GM18951 (cell line): Measurements from ENCODE around the gene FAM53B.

Source experiments
- POLR2A ChIP-seq: IDR thresholded peaks from 4 replicates; pipeline ENCODE4 v1.6.1; 2011; ENCODE audit warnings: mild to moderate bottlenecking; ENCODE audit not compliant: insufficient read length, insufficient read depth; ENCODE audit errors: extremely low read depth
- in situ Hi-C: fragments of 300-500 bp; cut with MboI; formaldehyde crosslinking; loops from one replicate; pipeline ENCODE4 v1.12.0; 2022; ENCODE audit warnings: low sequenced_read_pairs, mixed read lengths, inconsistent platforms; ENCODE audit not compliant: unreplicated experiment

FAM53B gene

DNA sequence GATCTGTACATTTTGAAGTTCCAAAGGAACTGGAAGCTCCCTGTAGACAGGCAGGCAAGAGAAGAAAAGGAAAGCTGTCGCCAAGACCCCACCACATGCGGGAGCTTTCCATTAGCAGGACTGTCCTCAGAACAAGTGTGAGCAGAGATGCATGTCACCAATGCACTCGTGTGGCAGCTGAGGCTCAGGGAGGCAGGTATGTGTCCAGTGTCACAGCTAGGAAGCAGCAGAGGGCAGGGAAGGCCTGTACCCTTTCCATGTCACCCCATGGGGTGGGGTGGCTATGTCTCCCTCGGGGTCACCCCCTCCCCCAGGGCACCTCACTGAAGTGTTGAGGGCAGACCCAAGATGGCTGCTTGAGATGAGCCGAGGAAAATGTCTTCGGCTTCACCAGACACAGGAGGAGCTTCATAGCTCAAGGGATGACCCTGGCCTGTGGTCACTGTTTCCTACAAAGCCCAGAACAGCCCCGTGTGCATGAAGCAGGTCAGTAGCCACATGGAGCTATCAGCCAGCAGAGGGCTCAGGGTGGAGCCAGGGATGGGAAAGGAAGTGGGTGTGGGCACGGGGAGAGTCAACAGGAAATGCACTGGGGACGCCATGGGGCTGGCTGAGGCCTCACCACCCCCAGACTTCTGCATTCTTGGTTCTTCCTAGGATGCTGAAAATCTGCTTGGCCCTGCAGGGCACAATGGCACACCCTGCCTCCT lies 96.6 kb downstream of the FAM53B start:
- in situ Hi-C loops = no loop called here
- TF ChIP-seq POLR2A = no peak

DNA sequence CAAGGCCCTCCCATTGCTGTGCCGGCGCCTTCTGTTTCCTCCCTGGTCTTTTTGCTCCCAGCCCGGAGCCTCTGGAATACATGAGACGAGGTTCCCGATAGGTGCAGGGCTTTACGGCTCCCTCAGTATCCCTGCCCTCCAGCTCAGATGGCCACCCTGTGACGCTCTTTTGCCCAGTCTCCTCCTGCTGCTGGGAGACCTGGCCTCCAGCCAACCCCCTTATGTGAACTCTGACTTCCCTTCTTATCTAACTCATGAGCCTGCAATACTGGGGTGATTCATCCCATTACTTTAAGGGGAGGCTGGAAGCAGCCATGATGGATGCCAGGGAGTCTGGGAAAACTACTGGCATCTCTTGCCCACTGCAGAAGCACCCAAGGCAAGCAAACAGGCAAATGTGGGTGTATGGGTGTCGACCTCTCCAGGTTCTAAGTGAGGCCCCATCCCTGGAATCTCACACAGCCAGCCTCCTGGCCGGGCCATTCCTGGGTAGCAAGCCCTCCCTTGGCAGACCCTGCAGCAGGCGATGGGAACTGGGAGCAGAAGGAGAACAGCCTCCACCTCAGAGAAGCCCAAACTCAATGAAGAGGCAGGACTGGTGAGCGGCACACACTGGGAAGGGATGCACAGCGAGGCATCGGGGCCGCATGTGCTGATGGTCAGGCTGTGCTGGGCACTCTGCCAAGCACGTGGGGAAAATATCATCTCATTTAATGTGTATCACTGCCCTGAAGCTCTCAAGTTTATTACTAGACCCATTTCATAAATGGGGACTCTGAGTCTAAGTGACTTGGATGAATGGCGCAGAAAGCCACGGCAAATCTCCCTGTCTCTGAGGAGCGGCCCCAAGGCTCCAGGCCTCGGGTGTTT lies 97.5 kb downstream of the FAM53B start:
- no peak for TF ChIP-seq POLR2A
- in situ Hi-C loops = no loop called here

DNA sequence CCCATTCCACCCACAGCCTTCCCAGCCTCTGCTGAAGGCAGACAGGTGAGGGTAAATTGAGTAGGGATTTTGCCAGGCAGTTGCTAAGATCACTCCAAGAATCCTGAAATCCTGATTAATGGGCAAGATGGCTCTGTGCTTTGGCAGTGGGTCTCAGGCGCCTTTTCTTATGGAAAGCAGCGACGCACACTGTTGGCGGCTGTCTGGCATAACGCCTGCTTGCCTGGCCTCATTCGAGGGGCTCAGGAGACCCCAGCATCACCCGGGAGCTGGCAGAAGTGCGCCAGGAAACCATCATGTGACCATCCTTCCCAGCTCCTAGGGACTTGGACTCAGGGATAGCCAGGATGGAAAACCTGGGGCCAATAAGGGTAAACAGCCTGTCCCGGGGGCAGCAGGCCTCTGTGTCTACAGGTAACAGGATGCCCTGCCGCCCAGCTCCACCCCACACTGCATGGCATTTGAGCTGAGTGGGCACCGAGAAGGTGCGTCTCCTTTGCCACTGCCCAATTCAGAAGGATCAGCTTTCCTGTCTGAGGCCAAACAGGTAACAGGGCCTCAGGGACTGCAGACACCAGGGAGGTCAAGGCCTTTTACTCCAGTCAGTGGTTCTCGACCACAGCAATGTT lies 98.6 kb downstream of the FAM53B start:
- TF ChIP-seq POLR2A = no peak
- in situ Hi-C loops = no loop called here

DNA sequence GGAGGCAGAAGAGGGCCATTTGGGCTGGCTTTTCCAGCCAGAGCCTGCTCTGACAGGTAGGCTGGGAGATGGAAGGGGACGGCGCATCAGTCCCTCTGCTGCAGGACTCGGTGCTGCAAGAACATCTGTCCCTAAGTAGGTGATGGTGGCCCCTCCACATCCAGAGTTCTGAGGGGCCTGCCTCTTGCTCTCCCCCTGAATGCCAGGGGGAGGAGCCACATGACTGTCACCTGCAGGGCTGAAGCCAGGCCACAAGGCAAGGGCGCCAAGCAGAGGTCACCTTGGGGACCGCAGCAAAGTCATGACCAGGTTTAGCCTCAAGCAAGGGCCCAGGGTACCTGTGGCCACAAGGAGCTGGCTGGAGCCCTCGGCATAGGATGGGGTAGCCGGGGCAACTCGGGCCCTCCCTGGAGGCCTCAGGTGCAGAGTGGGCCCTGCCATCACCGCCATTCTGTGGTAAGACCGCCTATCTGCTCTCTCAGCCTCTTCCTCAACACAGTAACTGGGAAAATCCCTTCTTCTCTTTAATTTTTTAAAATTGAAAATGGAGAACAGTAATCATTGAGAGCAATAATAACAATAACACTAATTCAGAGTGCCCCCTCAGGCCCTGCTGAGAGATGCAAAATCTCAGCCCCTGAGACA lies 99.3 kb downstream of the FAM53B start:
- in situ Hi-C loops = no loop called here
- no peak for TF ChIP-seq POLR2A

DNA sequence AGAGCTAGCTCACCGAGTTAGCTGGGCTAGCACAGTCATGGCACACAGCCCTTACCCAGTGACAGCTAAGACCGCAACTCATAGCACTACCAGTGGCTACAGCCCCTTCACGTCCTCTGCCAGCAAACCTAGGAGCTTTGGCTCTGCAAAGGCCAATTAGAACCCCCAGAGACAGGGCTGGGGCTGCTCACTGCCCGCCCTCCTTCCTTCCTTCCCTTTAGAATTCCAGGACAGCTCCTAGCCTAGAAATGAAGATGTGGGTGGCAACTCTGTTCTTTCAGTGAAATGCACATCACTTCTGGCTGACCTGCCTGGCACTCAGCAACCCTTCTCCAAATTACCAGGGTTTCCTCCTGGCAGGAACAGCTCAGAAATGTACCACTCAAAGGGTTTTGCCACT lies 99.9 kb downstream of the FAM53B start:
- in situ Hi-C loops = no loop called here
- TF ChIP-seq POLR2A = no peak

DNA sequence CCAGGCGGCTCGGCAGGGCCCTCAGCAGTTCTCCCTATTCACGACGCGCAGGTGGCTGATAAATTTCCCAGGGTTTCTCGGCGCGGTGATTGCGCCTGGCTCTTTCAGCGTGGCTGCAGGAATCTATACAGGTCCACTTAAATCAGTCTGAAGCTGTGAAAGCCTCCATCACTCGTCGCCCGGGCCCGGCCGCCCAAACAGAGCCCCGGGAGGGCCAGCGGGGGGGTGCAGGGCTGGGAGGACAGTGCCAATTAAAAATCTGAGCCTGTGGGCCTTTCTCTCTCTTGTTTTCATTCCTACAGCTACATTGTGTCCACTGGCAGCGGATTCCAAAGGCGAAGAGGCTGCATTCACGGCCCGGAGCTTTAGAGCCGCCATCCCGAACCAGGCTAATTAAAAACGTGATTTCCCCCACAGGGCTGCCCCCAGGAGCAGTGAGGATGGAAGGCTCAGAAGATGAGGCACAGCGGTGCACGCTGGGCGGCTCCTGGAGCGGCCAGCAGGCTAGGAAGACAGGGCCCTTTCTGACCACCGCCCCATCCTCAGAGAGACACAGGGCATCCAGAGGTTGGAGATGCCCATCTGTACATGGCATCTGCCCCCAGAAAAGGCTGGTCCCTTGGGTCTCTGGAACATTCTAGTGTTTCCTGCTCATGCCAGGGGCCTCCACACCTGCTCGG lies 100.7 kb downstream of the FAM53B start:
- in situ Hi-C loops = no loop called here
- no peak for TF ChIP-seq POLR2A

DNA sequence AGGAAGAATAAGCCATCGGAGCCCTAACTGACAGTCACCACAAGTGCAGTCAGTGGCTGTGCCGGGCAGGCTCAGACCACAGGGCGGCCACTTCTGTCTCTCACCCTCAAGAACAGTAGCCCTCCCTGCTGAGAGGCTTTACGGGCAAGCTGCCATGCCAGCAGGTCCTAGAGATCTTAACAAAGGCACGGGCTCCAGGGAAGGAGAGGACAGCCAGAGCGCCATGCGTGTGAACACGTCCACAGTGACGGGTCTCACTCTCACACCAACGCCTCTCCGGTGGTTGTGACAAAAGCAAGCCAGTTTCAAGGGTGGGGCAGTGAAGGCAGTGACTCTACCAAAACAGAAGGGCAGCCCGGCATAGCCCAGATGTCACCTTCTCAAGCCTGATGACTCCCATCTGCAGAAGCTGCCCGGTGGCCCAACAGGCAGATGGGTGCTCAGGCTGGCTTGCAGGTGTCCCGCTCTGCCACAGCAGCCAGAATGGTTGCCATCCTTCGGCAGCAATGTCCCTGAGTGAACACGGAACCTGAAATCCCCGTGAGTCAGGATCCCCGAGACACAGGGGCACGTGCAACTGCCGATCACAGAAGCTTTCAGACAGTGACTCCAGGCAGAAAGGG lies 102.0 kb downstream of the FAM53B start:
- TF ChIP-seq POLR2A = no peak
- in situ Hi-C loops = no loop called here

DNA sequence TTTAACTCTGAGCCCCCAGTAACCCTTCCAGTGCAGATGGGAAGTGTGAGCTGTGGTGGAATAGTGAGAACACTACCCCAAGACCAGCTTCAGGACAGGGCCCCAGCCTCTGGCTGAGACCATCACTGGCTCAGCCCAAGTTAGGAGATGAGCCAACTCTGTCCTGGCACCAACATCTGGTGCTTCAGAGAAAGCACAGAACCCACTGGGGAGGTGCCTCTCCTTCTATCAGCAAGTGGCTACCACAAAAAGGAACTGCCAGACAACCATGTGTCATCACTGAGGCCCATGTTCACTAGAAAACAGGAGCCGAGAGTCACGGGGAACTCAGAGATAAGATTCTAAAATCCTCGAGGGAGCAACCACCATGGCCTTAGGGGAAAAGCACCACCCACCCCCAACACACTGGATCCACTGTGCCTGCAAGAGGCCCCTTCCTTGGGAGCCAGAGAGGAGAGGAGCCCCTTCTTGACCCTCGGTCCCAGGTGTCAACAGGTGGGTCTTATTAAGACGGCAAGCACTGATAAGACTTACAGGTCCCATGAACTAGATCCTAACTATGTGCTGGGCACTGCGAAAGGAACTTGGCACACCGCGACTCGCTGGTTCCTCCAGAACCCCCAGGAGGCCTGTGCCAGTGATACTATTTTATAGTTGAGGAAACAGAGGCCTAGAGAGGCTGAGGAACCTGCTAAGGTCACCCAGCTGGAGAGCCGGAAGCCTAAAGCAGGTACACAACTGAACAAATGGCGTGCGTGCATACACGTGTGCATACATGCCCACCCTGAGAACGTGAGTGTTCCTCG lies 102.7 kb downstream of the FAM53B start:
- no peak for TF ChIP-seq POLR2A
- in situ Hi-C loops = no loop called here

DNA sequence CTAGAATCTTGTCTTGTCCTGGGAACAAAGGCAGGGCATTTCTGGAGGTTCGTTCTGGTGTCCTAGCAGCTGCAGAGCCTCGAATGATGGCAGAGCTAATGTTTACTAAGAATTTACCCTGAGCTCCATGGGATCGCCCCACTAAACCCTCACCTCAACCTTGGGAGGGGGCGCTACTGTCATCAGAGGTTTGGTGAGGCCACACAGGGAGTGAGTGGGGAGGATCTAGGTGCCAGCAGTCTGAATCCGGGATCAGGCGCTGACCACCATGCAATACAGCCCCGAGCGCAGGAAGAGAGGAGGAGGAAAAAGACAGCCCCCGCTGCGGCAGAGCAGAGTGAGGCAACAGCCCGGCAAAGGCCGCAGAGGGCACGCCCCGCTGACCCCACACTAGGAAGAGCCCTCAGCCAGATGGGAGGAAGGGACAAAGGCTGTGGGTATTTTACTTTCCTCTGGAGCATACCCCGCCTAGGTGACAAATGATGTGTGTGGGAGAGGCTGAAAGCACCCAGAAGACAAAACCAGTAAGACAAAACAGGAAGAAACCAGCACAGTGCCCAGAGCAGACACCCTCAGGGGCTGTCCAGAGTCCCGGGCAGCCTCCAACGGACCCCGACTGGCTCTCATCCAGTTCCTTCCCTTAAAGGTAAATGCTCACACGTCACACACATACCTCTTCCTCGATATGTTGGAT lies 103.5 kb downstream of the FAM53B start:
- in situ Hi-C loops = no loop called here
- TF ChIP-seq POLR2A = no peak

DNA sequence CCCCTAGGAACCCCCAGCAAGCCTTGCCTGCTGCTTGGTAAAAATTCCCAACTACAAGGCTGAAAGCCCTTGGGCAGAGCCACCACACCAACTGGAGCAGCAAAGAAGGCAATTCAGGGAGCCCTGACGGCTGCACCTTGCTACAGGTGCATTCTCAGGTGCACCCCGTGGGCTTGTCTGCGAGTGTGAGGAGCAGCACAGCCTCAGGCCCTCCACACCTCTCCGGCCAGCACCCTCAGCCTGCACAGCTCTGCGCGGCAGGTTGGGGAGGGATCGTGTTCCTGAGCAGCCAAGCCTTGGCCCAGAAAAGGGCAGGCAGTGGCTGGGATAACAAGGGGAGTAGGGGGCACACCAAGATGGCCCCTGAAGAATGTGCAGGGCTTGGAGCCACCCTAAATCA lies 104.1 kb downstream of the FAM53B start:
- in situ Hi-C loops = no loop called here
- no peak for TF ChIP-seq POLR2A

DNA sequence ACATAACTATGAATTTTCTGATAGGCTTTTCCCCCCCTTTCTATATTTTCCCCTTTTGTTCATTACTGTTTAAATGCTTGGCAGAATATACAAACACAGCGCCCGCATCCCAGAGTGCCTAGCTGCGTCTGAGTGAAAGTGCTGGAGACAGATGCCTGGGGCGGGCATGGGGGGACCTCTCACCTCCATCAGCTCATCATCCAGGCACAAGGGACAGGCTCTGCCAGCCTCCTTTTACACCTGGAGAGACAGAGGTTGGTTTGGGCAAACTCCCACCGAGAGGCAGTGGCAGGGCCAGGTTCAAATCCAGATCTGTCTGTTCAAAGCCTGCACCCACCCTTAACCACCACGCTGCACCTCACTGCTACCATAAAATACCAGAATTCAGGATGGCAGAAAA lies 104.5 kb downstream of the FAM53B start:
- TF ChIP-seq POLR2A = no peak
- in situ Hi-C loops = no loop called here
